K562 (cell line): Measurements from ENCODE around the gene LMF2. TPM values are rescaled to one million over a fixed set of nuclear protein-coding genes. Genes with fewer than 3 reads are reported as not detected.

Experiments used
- BRD9 ChIP-seq: fragments of 450-650 bp; IDR thresholded peaks from 2 replicates; pipeline ENCODE4 v1.6.1; 2018; ENCODE audit warnings: low read depth; ENCODE audit not compliant: partially characterized antibody
- FOXP1 ChIP-seq: sonication (generic); formaldehyde crosslinking; IDR thresholded peaks from 2 replicates; pipeline ENCODE4 v1.8.0; 2022; ENCODE audit warnings: mild to moderate bottlenecking, missing genetic modification reagents
- HCFC1 ChIP-seq: IDR thresholded peaks from 2 replicates; pipeline ENCODE4 v1.6.1; 2012; ENCODE audit warnings: low read depth, low read length, improper control_type of control experiment
- HDAC2 ChIP-seq: fragments of 450-650 bp; IDR thresholded peaks from 2 replicates; pipeline ENCODE4 v1.6.1; 2016; ENCODE audit warnings: mild to moderate bottlenecking
- HMGN3 ChIP-seq: IDR thresholded peaks from 2 replicates; pipeline ENCODE4 v1.6.1; 2011; ENCODE audit warnings: borderline replicate concordance, low read depth, mild to moderate bottlenecking, mixed read lengths, low read length; ENCODE audit not compliant: insufficient read length; ENCODE audit errors: extremely low read depth
- KHSRP ChIP-seq: fragments of 450-650 bp; IDR thresholded peaks from 2 replicates; pipeline ENCODE4 v1.6.1; 2017
- MEIS2 ChIP-seq: fragments of 450-650 bp; IDR thresholded peaks from 2 replicates; pipeline ENCODE4 v1.6.1; 2014; ENCODE audit warnings: mild to moderate bottlenecking; ENCODE audit not compliant: partially characterized antibody
- PHB ChIP-seq: fragments of 250-450 bp; sonication (Bioruptor Pico); IDR thresholded peaks from 2 replicates; pipeline ENCODE4 v1.5.0; 2021
- PHF21A ChIP-seq: fragments of 450-650 bp; IDR thresholded peaks from 2 replicates; pipeline ENCODE4 v1.6.1; 2017; ENCODE audit warnings: low read depth, borderline replicate concordance
- PRMT5 ChIP-seq: sonication (generic); formaldehyde crosslinking; IDR thresholded peaks from 2 replicates; pipeline ENCODE4 v1.5.0; 2020; ENCODE audit warnings: missing genetic modification reagents
- RAD51 ChIP-seq: fragments of 450-650 bp; IDR thresholded peaks from 2 replicates; pipeline ENCODE4 v1.7.1; 2016; ENCODE audit warnings: low read depth, mild to moderate bottlenecking, borderline replicate concordance
- RB1 ChIP-seq: fragments of 450-650 bp; IDR thresholded peaks from 2 replicates; pipeline ENCODE4 v1.6.1; 2017; ENCODE audit warnings: low read depth, mild to moderate bottlenecking
- RBM17 ChIP-seq: fragments of 200-400 bp; formaldehyde crosslinking; IDR thresholded peaks from 2 replicates; pipeline ENCODE4 v1.6.1; 2017; ENCODE audit warnings: low read depth, mild to moderate bottlenecking, low read length, borderline replicate concordance
- SREBF1 ChIP-seq: fragments of 150-350 bp; IDR thresholded peaks from 2 replicates; pipeline ENCODE4 v1.6.1; 2014; ENCODE audit warnings: antibody characterized with exemption, low read depth, low read length, borderline replicate concordance
- YY1 ChIP-seq, 3 experiments: IDR thresholded peaks; 2 replicates each; pipeline ENCODE4 v1.6.1; 2011; ENCODE audit warnings: low read length in 2 of 3, mild to moderate bottlenecking in 2 of 3, moderate library complexity in 2 of 3, borderline replicate concordance in 1 of 3, control low read depth in 1 of 3, low read depth in 1 of 3; ENCODE audit not compliant: insufficient read depth in 3 of 3, insufficient replicate concordance in 2 of 3, control insufficient read depth in 1 of 3, insufficient read length in 1 of 3; ENCODE audit errors: extremely low read depth in 1 of 3
- ZC3H4 ChIP-seq: sonication (generic); formaldehyde crosslinking; IDR thresholded peaks from 2 replicates; pipeline ENCODE4 v1.9.0; 2021; ENCODE audit warnings: missing genetic modification reagents, borderline replicate concordance
- ZFP1 ChIP-seq: fragments of 450-650 bp; formaldehyde crosslinking; IDR thresholded peaks from 2 replicates; pipeline ENCODE4 v1.4.0; 2020; ENCODE audit warnings: mild to moderate bottlenecking, mixed read lengths
- ZNF146 ChIP-seq: IDR thresholded peaks from one replicate; pipeline ENCODE4 v1.6.1; 2018; ENCODE audit warnings: missing compliant biosample characterization; ENCODE audit not compliant: unreplicated experiment
- ZNF175 ChIP-seq: fragments of 200-800 bp; sonication (Bioruptor generic); IDR thresholded peaks from 2 replicates; pipeline ENCODE4 v1.6.1; 2016; ENCODE audit warnings: low read depth, mild to moderate bottlenecking, missing genetic modification characterization, missing compliant biosample characterization
- ZNF217 ChIP-seq: sonication (generic); formaldehyde crosslinking; IDR thresholded peaks from 2 replicates; pipeline ENCODE4 v1.8.0; 2022; ENCODE audit warnings: mild to moderate bottlenecking, missing genetic modification reagents
- ZNF589 ChIP-seq: fragments of 200-800 bp; sonication (Bioruptor generic); IDR thresholded peaks from 2 replicates; pipeline ENCODE4 v1.6.1; 2016; ENCODE audit warnings: low read depth, missing genetic modification characterization, missing compliant biosample characterization
- ZNF780A ChIP-seq: fragments of 250-450 bp; sonication (Bioruptor Pico); IDR thresholded peaks from 2 replicates; pipeline ENCODE4 v1.5.0; 2021; ENCODE audit warnings: mild to moderate bottlenecking
- polyA plus RNA-seq, 8 experiments: library from polyadenylated mRNA; depleted of rRNA in 4 of 8; stranded (reverse) in 5 of 8; unstranded in 3 of 8; fragments of >200 nt; fragmentation: Nextera tagmentation in 2 of 8; fragmentation: Illumina TruSeq in 1 of 8; extraction: Ambion mirVana in 2 of 8; extraction: Trizol in 1 of 8; gene quantifications; 2 replicates each; pipeline versions ENCODE4 v1.2.1 to v1.2.3, GENCODE V29; 2011 to 2014; ENCODE audit warnings: inconsistent platforms in 1 of 8, missing spikeins in 1 of 8
- total RNA-seq, 7 experiments: library from RNA; depleted of rRNA in 6 of 7; stranded (reverse); fragments of >200 nt in 6 of 7; fragmentation: Illumina TruSeq in 2 of 7; extraction: Trizol in 2 of 7; gene quantifications; 2 replicates each; pipeline versions ENCODE4 v1.2.1 to v1.2.3, GENCODE V29; 2011 to 2021; ENCODE audit warnings: low replicate concordance in 1 of 7
- TF ChIP-seq, protein P1 (sequence below): fragments of 250-450 bp; sonication (Bioruptor Pico); IDR thresholded peaks from 2 replicates; pipeline ENCODE4 v1.8.0; 2021; ENCODE audit warnings: mild to moderate bottlenecking, moderate library complexity
- TF ChIP-seq, protein P2 (sequence below), 2 experiments: fragments of 200-800 bp in 1 of 2; sonication (Bioruptor generic) in 1 of 2; sonication (generic) in 1 of 2; formaldehyde crosslinking in 1 of 2; IDR thresholded peaks in 1 of 2; conservative IDR thresholded peaks in 1 of 2; 2 replicates each; pipeline versions ENCODE4 v1.5.0 to v1.6.1; 2016 to 2020; ENCODE audit warnings: missing compliant biosample characterization in 1 of 2, missing genetic modification characterization in 1 of 2, missing genetic modification reagents in 1 of 2
- TF ChIP-seq, protein P3 (sequence below): IDR thresholded peaks from 2 replicates; pipeline ENCODE4 v1.6.1; 2011; ENCODE audit not compliant: insufficient read length; ENCODE audit errors: extremely low read depth

The LMF2 gene
- total and polyA plus RNA-seq, 9 of the 15 experiments (the other 6 are each of a cell fraction or from before 2014, with no cell fraction given) = 0.08 to 37.1 (median 7.6) TPM

DNA sequence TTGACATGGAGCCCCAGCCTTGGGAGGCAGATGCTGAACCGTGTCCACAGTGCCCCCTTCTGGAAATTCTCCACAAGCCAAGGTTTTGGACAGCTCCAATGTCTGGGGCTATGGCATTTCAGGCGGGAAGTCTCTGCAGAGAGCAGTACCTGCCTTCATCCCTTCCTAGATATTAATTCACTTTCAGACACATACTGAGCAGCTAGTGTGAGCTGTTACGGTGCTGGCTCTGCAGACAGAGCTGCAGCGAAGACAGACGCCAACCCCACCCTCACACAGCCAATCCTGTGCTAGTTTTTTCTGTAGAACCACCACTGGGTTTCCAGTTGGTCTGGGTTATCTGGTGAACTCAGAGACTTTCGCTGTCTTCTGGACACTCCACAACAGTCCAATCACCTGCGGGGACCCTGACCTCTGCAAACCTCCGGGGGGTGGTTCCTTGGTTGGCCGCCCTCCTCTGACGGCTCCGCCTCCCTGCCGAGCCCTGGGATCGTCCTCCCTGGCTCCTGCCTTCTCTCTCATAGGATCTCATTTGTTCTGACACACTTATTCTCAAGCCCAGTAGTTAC, 9.1 kb downstream of the LMF2 start (continued):
- TF ChIP-seq, protein P1, sequence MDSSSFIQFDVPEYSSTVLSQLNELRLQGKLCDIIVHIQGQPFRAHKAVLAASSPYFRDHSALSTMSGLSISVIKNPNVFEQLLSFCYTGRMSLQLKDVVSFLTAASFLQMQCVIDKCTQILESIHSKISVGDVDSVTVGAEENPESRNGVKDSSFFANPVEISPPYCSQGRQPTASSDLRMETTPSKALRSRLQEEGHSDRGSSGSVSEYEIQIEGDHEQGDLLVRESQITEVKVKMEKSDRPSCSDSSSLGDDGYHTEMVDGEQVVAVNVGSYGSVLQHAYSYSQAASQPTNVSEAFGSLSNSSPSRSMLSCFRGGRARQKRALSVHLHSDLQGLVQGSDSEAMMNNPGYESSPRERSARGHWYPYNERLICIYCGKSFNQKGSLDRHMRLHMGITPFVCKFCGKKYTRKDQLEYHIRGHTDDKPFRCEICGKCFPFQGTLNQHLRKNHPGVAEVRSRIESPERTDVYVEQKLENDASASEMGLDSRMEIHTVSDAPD = no peak
- TF ChIP-seq PHB (CRISPR knock-in tag) = no peak
- TF ChIP-seq KHSRP = no peak
- no peak for TF ChIP-seq PRMT5 (CRISPR knock-in tag)
- TF ChIP-seq ZNF589 = no peak
- TF ChIP-seq, protein P2, sequence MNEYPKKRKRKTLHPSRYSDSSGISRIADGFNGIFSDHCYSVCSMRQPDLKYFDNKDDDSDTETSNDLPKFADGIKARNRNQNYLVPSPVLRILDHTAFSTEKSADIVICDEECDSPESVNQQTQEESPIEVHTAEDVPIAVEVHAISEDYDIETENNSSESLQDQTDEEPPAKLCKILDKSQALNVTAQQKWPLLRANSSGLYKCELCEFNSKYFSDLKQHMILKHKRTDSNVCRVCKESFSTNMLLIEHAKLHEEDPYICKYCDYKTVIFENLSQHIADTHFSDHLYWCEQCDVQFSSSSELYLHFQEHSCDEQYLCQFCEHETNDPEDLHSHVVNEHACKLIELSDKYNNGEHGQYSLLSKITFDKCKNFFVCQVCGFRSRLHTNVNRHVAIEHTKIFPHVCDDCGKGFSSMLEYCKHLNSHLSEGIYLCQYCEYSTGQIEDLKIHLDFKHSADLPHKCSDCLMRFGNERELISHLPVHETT (CRISPR knock-in tag; conservative IDR thresholded peaks at IDR 0.05 in 1 of 2, IDR thresholded peaks at IDR 0.05 in 1 of 2) = no peak
- TF ChIP-seq PHF21A = no peak
- TF ChIP-seq HCFC1 = no peak
- no peak for TF ChIP-seq HMGN3
- no peak for TF ChIP-seq SREBF1
- TF ChIP-seq RBM17 = no peak
- TF ChIP-seq ZNF780A = no peak
- TF ChIP-seq RB1 = peak; percentile 84
- TF ChIP-seq ZFP1 = no peak
- TF ChIP-seq ZNF217 (CRISPR knock-in tag) = no peak
- TF ChIP-seq ZNF146 = no peak
- no peak for TF ChIP-seq FOXP1 (CRISPR knock-in tag)
- no peak for TF ChIP-seq RAD51
- TF ChIP-seq MEIS2 = no peak
- peak in 1 of 3 experiments; percentile 46 for TF ChIP-seq YY1 (IDR thresholded peaks at IDR 0.05; ENCODE audit: borderline replicate concordance in 1 of 3, control insufficient read depth in 1 of 3, extremely low read depth in 1 of 3, insufficient read depth in 3 of 3, insufficient read length in 1 of 3, insufficient replicate concordance in 2 of 3, low read depth in 1 of 3, low read length in 2 of 3)
- TF ChIP-seq ZNF175 (CRISPR knock-in tag) = no peak
- TF ChIP-seq, protein P3, sequence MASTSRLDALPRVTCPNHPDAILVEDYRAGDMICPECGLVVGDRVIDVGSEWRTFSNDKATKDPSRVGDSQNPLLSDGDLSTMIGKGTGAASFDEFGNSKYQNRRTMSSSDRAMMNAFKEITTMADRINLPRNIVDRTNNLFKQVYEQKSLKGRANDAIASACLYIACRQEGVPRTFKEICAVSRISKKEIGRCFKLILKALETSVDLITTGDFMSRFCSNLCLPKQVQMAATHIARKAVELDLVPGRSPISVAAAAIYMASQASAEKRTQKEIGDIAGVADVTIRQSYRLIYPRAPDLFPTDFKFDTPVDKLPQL = no peak
- no peak for TF ChIP-seq BRD9
- no peak for TF ChIP-seq HDAC2
- TF ChIP-seq ZC3H4 (CRISPR knock-in tag) = no peak
